Body of pancreas (tissue), 4 donors: ENCODE results near the gene GRID1. TPM values are rescaled to one million over a fixed set of nuclear protein-coding genes. Genes with fewer than 3 reads are reported as not detected.

Source experiments
- ATAC-seq: fragments of 150-250 bp; one replicate; pipeline ENCODE4 v1.9.1; 2016
- DNase-seq, 4 donors: peaks; one replicate each; pipeline ENCODE4 v3.0.0-alpha.2; 2019
- H3K27ac ChIP-seq, 4 donors: fragments of 200-600 bp; sonication (generic); 1 replicate in 3 of 4; 2 replicates in 1 of 4; pipeline versions ENCODE4 v1.5.1 to v1.6.1; 2016 to 2019; ENCODE audit warnings: mild to moderate bottlenecking in 1 of 4, mixed read lengths in 1 of 4, moderate library complexity in 1 of 4
- H3K27me3 ChIP-seq, 2 donors: fragments of 200-600 bp; sonication (generic); one replicate each; pipeline ENCODE4 v1.6.0; 2016; ENCODE audit warnings: mild to moderate bottlenecking in 1 of 2
- H3K36me3 ChIP-seq, 2 donors: fragments of 200-600 bp; sonication (generic); replicated peaks in 1 of 2; 2 replicates each; pipeline ENCODE4 v1.5.1; 2016; ENCODE audit warnings: low read depth in 2 of 2; ENCODE audit not compliant: insufficient read depth in 1 of 2
- H3K4me1 ChIP-seq: fragments of 200-600 bp; sonication (generic); one replicate; pipeline ENCODE4 v1.6.0; 2016
- H3K4me3 ChIP-seq, 2 donors: fragments of 200-600 bp; sonication (generic); 1 replicate in 1 of 2; 2 replicates in 1 of 2; pipeline ENCODE4 v1.5.1; 2016 to 2019
- H3K9me3 ChIP-seq, 3 donors: fragments of 200-600 bp; sonication (generic); 1 replicate in 2 of 3; 2 replicates in 1 of 3; pipeline ENCODE4 v1.5.1; 2016
- POLR2A ChIP-seq, 3 donors: fragments of 450-650 bp; IDR thresholded peaks; one replicate each; pipeline ENCODE4 v1.6.1; 2016; ENCODE audit warnings: antibody characterized with exemption in 3 of 3, mild to moderate bottlenecking in 2 of 3
- WGBS, 2 donors: methylation state at CpG; one replicate each; pipeline ENCODE4 v1.1.5; 2017; 5-methylcytosine and 5-hydroxymethylcytosine counted together
- intact Hi-C: fragments of 100-400 bp; cut with DNase I; formaldehyde crosslinking; loops from one replicate; pipeline ENCODE4 v1.15.1; 2023
- total RNA-seq, 2 donors: library from RNA; depleted of rRNA; stranded (reverse); fragments of >200 nt; gene quantifications; one replicate each; pipeline ENCODE4 v1.1.0, GENCODE V29; 2016
- TF ChIP-seq, protein P1 (sequence below), 7 experiments: fragments of 450-650 bp in 4 of 7; fragments of 200-600 bp in 3 of 7; sonication (generic) in 3 of 7; IDR thresholded peaks; one replicate each; pipeline ENCODE4 v1.5.1; 2016 to 2019; ENCODE audit warnings: antibody characterized with exemption in 7 of 7

Gene GRID1
- total RNA-seq, 2 donors from 2014 or later = 1.0 to 1.6 TPM

DNA sequence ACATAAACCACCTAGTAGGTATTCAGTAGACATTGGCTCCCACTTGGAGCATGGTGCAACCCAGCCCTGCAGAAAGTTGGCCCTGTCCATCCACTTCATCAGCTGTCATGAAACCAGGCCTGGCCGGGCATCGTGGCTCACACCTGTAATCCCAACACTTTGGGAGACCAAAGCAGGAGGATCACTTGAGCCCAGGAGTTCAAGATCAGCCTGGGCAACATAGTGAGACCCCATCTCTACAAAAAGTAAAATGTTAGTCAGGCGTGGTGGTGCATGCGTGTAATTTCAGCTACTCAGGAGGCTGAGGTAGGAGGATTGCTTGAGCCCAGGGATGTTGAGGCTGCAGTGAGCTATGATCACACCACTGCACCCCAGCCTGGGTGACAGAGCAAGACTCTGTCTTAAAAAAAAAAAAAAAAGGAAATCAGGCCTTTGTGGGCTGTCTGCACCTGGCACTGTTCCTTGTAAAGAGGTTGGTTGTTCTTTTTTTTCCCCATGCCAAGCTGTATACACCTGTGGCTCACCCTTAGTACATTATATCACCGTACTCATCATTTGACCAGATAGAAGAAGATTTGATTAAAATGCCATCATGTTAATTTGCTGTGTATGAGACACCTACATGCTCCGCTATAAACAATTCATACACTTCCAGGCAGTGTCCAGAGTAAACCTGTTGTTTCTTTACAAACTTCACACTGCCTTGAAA lies 45.4 kb upstream of the GRID1 start:
- DNase-seq (no peak), ATAC-seq (no peak)
- intact Hi-C loops = no loop called here
- TF ChIP-seq POLR2A (IDR thresholded peaks at IDR 0.05) = no peak
- Histone ChIP-seq H3K36me3 (no peaks in the 10 kb centered on the region), H3K27ac (peak overlapping the region; percentile 12 to 84 (median 66)), H3K4me3 (no peak overlapping the region), H3K4me1 (peaks cover 59% of the 10 kb centered on the region), H3K27me3 (no peaks in the 10 kb centered on the region), H3K9me3 (no peaks in the 10 kb centered on the region)
- 68 to 72% methylated on average over 4 to 6 of the region's 6 CpGs for WGBS, 2 donors

DNA sequence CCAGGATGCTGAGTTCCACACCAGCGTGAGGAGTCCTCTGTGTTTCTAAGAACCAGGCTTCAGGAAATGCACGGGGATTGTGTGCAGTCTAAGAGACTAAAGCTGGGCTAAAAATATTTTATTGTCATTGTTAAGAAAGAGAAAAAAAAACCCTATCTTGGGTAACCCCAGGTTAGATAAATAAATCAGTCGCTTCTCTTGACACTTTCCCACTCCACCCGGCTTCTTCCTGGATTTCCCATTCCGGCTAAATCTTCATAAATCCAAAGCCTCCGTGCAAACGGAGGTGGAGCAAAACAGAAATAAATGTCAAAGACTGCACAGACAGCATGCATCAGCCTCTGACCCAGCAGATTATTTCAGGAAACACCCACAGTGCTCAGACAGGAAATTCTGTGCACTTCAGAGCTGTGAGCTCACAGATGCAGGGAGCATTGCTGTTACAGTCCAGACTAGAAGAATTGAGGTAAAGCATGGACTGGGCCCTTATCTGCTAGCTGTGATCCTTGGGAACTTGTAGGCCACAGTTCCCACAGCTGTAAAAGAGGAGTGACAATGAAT lies 44.8 kb upstream of the GRID1 start:
- TF ChIP-seq, protein P1, sequence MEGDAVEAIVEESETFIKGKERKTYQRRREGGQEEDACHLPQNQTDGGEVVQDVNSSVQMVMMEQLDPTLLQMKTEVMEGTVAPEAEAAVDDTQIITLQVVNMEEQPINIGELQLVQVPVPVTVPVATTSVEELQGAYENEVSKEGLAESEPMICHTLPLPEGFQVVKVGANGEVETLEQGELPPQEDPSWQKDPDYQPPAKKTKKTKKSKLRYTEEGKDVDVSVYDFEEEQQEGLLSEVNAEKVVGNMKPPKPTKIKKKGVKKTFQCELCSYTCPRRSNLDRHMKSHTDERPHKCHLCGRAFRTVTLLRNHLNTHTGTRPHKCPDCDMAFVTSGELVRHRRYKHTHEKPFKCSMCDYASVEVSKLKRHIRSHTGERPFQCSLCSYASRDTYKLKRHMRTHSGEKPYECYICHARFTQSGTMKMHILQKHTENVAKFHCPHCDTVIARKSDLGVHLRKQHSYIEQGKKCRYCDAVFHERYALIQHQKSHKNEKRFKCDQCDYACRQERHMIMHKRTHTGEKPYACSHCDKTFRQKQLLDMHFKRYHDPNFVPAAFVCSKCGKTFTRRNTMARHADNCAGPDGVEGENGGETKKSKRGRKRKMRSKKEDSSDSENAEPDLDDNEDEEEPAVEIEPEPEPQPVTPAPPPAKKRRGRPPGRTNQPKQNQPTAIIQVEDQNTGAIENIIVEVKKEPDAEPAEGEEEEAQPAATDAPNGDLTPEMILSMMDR (IDR thresholded peaks at IDR 0.05) = no peak
- TF ChIP-seq POLR2A (IDR thresholded peaks at IDR 0.05) = no peak
- intact Hi-C loops = no loop called here
- no peaks in the 10 kb centered on the region for H3K36me3 ChIP-seq
- no peaks in the 10 kb centered on the region for H3K27me3 ChIP-seq
- peaks cover 59% of the 10 kb centered on the region for H3K4me1 ChIP-seq
- DNase-seq (peak in 1 of 4 donors; percentile 44), ATAC-seq (no peak)
- peak overlapping the region; percentile 53 to 84 (median 66) for H3K27ac ChIP-seq
- no peaks in the 10 kb centered on the region for H3K9me3 ChIP-seq
- 34 to 46% methylated on average over 7 of the region's 7 CpGs for WGBS, 2 donors
- no peak overlapping the region for H3K4me3 ChIP-seq

DNA sequence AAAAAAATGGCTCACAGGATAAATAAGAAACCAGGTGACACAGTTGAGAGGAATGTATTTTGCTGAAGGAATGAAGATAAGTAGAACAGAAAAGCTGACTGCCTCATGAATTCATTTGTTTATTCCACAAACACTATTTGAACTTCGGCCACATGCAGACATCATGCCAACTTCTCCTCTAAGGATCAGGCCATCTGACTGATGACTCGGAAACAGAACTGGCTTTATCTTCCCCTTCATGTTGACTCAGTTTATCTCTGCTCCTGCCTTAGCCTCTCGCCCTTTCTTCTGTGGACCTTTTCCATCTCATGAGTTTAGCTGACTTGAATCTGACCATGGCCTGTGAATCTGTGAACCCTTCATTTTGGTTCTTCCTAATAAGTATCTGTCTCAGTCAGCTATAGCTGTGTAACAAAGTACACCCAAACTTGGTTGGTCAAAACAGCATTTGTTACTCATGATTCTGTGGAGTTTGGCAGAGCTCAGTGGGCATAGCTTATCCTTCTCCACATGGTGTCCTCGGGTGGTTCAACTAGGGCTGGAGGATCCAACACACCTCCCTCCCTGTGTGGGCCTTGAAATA lies 44.0 kb upstream of the GRID1 start:
- Histone ChIP-seq H3K4me1 (peaks cover 52% of the 10 kb centered on the region), H3K4me3 (no peak overlapping the region), H3K9me3 (no peaks in the 10 kb centered on the region), H3K36me3 (no peaks in the 10 kb centered on the region), H3K27me3 (no peaks in the 10 kb centered on the region), H3K27ac (peak overlapping the region; percentile 53 to 84 (median 66))
- TF ChIP-seq POLR2A (IDR thresholded peaks at IDR 0.05) = no peak
- TF ChIP-seq, protein P1 (IDR thresholded peaks at IDR 0.05) = no peak
- peak; percentile 64 to 75 (median 72) for DNase-seq
- intact Hi-C loops = no loop called here
- peak; percentile 92 for ATAC-seq
- 35 to 36% methylated on average over 4 of the region's 4 CpGs for WGBS, 2 donors

DNA sequence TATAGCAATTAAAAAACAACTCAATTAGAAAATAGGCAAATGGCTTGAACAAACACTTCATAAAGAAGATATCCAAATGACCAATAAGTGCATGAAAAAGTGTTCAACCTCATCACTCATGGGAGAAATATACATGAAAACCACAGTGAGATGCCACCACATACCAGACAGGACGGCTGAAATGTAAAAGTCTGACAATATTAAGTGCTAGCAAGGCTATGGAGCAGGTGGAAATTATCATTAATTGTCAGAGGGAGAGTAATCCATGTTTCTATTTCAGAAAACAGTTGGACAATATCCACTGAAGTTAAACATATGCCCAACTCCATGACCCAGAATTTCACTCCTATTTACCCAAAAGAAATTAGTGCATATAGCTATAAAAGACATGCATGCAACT lies 42.6 kb upstream of the GRID1 start:
- peaks cover 40% of the 10 kb centered on the region for H3K4me1 ChIP-seq
- H3K4me3 ChIP-seq = no peak overlapping the region
- H3K36me3 ChIP-seq = no peaks in the 10 kb centered on the region
- no peak for ATAC-seq
- TF ChIP-seq POLR2A (IDR thresholded peaks at IDR 0.05) = no peak
- TF ChIP-seq, protein P1 (IDR thresholded peaks at IDR 0.05) = no peak
- H3K9me3 ChIP-seq = no peaks in the 10 kb centered on the region
- intact Hi-C loops = no loop called here
- H3K27ac ChIP-seq = no peak overlapping the region
- no peaks in the 10 kb centered on the region for H3K27me3 ChIP-seq
- no peak for DNase-seq
- 73 to 83% methylated on average over 1 of the region's 1 CpG for WGBS, 2 donors

DNA sequence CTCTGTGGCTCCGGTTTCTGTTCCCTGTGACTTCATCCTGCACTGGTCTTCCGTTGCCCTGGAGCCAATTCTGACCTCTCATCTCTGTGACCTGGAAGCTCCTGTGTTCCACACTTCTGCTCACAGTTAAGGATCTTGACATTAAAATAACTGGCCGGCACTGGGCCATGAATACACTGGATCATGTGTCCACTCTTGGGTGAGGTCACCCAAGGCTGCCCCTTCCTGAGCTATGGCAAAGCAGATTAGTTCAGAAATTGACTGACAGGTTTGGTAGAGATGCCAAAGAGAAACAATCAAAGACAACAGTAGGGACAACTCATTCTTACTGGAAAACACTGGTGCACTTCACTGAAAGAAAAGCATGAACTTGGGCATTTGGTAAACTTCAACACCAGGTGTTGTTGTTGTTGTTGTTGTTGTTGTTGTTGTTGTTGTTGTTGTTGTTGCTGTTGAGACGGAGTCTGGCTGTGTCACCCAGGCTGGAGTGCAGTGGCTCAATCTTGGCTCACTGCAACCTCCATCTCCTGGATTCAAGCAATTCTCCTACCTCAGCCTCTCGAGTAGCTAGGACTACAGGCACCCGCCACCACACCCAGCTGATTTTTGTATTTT lies 36.7 kb upstream of the GRID1 start:
- H3K4me1 ChIP-seq = peaks cover 37% of the 10 kb centered on the region
- no peak for ATAC-seq
- no peaks in the 10 kb centered on the region for H3K9me3 ChIP-seq
- no peaks in the 10 kb centered on the region for H3K27me3 ChIP-seq
- no peak overlapping the region for H3K4me3 ChIP-seq
- no peak for TF ChIP-seq POLR2A (IDR thresholded peaks at IDR 0.05)
- TF ChIP-seq, protein P1 (IDR thresholded peaks at IDR 0.05) = no peak
- WGBS, 2 donors = 60 to 66% methylated on average over 6 of the region's 6 CpGs
- no peaks in the 10 kb centered on the region for H3K36me3 ChIP-seq
- intact Hi-C loops = no loop called here
- H3K27ac ChIP-seq = peak overlapping the region in 2 of 4 donors; percentile 54 to 93
- DNase-seq = peak; percentile 32 to 62 (median 53)
